NB4 (cell line): ENCODE results near the gene SFSWAP.
"Not testable (repeated sequence)": the region's sequence is repeated elsewhere in the genome, so short reads cannot be mapped to it uniquely, and the experiment has no call there.

ENCODE experiments used
- DNase-seq: peaks from one replicate; pipeline ENCODE4 v3.0.0; 2010; ENCODE audit warnings: low read depth
- H3K4me3 ChIP-seq: one replicate; pipeline ENCODE4 v1.5.1; 2011; ENCODE audit warnings: mild to moderate bottlenecking, low read depth, low read length, moderate library complexity
- CTCF ChIP-seq: IDR thresholded peaks from one replicate; pipeline ENCODE4 v1.5.1; 2012; ENCODE audit warnings: low read depth, low read length
- MAX ChIP-seq: IDR thresholded peaks from 2 replicates; pipeline ENCODE4 v1.6.1; 2011; ENCODE audit warnings: low read depth, low read length
- MYC ChIP-seq: IDR thresholded peaks from 2 replicates; pipeline ENCODE4 v1.6.1; 2011; ENCODE audit warnings: low read depth, low read length
- POLR2A ChIP-seq: IDR thresholded peaks from 2 replicates; pipeline ENCODE4 v1.6.1; 2011; ENCODE audit warnings: mild to moderate bottlenecking; ENCODE audit not compliant: insufficient read length; ENCODE audit errors: extremely low read depth

SFSWAP gene

GRCh38 chr12:131672311-131672940 lies 38.5 kb upstream of the SFSWAP start:
- no peak for TF ChIP-seq CTCF
- no peak for TF ChIP-seq POLR2A
- no peak for DNase-seq
- no peak overlapping the region for H3K4me3 ChIP-seq

DNA sequence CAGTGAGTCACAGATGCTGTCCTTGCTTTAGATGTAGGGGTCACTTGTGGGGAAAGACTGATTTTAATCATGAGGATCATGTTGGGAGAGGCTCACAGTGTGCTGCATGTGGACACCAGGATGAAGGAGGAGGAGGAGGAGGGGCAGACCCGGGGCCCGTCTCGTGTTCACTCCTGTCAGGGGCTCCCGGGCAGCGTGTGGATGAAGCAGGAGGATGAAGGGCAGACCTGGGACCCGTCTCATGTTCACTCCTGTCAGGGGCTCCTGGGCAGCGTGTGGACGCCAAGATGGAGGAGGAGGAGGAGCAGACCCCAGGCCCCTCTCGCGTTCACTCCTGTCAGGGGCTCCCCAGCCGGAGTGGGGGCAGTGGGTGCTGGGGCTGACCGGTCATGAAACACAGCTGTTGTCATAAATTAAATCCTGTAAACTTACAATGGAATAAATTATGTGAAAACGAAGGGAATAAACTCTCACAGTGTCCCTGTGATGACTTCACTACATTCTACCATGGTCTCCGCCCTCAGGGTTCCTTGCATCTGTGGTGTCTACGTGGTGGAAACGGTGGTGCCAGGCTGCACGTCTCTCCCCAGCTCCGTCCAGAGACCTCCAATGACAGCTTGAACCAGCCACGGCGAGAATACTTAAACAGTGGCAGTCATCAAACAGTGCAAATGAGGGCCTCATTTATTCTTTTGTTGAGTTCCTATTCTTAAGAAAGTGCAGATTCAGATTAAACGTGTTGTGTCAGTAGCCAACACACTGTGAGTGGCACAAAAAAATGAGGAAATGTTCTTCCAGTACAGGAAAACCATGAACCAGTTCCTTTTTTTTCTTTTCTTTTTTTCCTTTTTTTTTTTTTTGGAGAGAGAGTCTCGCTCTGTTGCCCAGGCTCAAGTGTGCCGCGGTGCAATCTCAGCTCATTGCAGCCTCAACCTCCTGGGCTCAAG lies 37.7 kb upstream of the SFSWAP start:
- TF ChIP-seq MYC (no peak), POLR2A (no peak)
- H3K4me3 ChIP-seq, result no peak overlapping the region
- no peak for DNase-seq

- H3K4me3 ChIP-seq, result no peak overlapping the region
- no peak for DNase-seq
- TF ChIP-seq MAX (no peak), POLR2A (no peak), MYC (no peak), CTCF (no peak)
Measured at GRCh38 chr12:131673888-131674257, 37.0 kb upstream of the SFSWAP start.

DNA sequence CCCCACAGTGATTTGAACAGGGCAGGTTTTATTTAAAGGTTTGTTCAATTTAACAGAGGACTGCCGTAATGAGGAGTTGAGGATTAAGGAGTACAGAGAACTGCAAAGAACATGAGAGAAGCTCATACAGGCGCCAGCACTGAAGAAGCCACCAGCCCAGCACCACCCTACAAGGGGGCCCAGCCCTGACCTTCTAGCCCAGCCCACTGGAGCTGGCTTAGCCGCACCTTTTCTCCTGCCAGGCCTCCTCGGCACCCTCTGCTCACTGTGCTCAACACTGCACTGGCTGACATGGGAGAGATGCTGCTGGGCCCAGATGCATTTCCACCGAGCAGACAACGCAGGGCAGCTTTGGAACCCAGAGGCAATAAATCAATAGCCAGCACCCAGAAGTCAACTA lies 36.5 kb upstream of the SFSWAP start:
- TF ChIP-seq MAX (no peak), CTCF (peak; percentile 1)
- DNase-seq, result no peak
- no peak overlapping the region for H3K4me3 ChIP-seq

GRCh38 chr12:131675126-131676080 lies 35.5 kb upstream of the SFSWAP start:
- DNase-seq, result no peak
- TF ChIP-seq MYC (no peak), MAX (no peak), POLR2A (no peak), CTCF (no peak)
- H3K4me3 ChIP-seq, result no peak overlapping the region

DNA sequence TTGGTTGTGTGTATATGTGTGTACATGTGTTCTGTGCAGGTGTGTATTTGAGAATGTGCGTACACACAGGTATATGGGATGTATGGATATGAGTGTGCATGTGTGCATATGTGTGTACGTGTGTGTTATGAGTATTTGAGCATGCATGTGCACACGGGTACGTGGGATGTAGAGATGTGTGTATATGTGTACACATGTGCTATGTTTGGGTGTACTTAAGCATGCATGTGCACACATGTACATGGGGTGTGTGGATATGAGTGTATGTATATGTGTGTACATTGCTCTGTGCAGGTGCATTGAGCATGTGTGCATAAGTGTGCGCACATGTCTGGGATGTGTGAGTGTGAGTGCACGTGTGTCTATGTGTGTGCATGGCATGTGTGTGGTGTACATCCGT lies 34.3 kb upstream of the SFSWAP start:
- TF ChIP-seq MAX, result no peak
- TF ChIP-seq POLR2A, result no peak
- no peak for TF ChIP-seq MYC
- DNase-seq, result no peak
- no peak overlapping the region for H3K4me3 ChIP-seq

DNA sequence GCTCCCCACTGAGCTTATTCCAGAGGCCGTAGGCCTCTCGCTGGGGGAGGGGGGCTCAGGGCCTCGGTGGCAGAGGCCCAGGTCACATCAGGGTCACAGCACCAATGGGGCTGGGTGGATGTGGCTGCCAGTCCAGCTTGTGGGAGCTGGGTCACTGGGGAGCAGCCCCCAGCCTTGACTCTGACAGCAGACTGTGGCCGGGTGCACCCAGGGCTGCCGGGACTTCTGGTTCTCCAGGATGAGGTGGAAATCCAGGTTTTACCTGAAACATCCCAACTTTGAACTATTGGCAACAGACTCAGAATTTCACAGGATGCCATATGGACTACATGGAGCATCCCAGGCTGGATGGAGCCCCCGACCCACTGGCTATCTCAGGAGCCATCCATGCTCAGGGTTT lies 33.8 kb upstream of the SFSWAP start:
- DNase-seq, H3K4me3 ChIP-seq: not testable (repeated sequence)
